Neural cell (in vitro differentiated cells): ENCODE data around the gene XG.
"Not testable (repeated sequence)": the region's sequence is repeated elsewhere in the genome, so short reads cannot be mapped to it uniquely, and the experiment has no call there.

Source experiments
- EP300 ChIP-seq: fragments of 450-650 bp; conservative IDR thresholded peaks from 2 replicates; pipeline ENCODE4 v1.6.1; 2014; ENCODE audit warnings: antibody characterized with exemption, mild to moderate bottlenecking, moderate library complexity; ENCODE audit not compliant: poor library complexity, severe bottlenecking
- EZH2 ChIP-seq: fragments of 200-600, 300-800 bp; shearing (Covaris generic), sonication (generic); IDR thresholded peaks from 2 replicates; pipeline ENCODE4 v1.6.1; 2014; ENCODE audit warnings: antibody characterized with exemption, low read length, borderline replicate concordance, mild to moderate bottlenecking; ENCODE audit not compliant: insufficient read depth, poor library complexity, severe bottlenecking
- MXI1 ChIP-seq: fragments of 450-650 bp; conservative IDR thresholded peaks from 2 replicates; pipeline ENCODE4 v1.6.1; 2014; ENCODE audit warnings: antibody characterized with exemption, mild to moderate bottlenecking; ENCODE audit not compliant: poor library complexity, severe bottlenecking
- POLR2AphosphoS5 ChIP-seq: IDR thresholded peaks from 2 replicates; pipeline ENCODE4 v1.6.1; 2012
- RAD21 ChIP-seq: fragments of 450-650 bp; conservative IDR thresholded peaks from 2 replicates; pipeline ENCODE4 v1.6.1; 2014; ENCODE audit warnings: antibody characterized with exemption, mild to moderate bottlenecking, moderate library complexity
- TAF1 ChIP-seq: IDR thresholded peaks from 2 replicates; pipeline ENCODE4 v1.6.1; 2012; ENCODE audit warnings: low read depth
- TF ChIP-seq, protein P1 (sequence below): IDR thresholded peaks from 2 replicates; pipeline ENCODE4 v1.6.1; 2012; ENCODE audit warnings: borderline replicate concordance
- TF ChIP-seq, protein P2 (sequence below): fragments of 450-650 bp; IDR thresholded peaks from 2 replicates; pipeline ENCODE4 v1.5.1; 2014; ENCODE audit warnings: antibody characterized with exemption, mild to moderate bottlenecking, moderate library complexity; ENCODE audit not compliant: poor library complexity, severe bottlenecking

DNA sequence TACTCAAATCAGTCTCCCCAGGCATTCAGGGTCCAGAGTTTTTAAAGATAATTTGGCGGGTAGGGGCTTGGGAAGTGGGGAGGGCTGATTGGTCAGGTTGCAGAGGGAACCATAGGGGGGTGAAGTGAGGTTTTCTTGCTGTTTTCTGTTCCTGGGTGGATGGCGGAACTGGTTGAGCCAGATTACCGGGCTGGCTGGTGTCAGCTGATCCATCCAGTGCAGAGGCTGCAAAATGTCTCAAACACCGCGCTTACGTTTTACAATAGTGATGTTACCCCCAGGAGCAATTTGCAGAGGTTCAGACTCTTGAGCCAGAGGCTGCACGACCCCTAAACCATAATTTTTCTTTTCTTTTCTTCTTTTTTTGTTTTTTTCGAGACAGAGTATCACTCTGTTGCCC lies 51.6 kb downstream of the XG start:
- TF ChIP-seq, protein P1, sequence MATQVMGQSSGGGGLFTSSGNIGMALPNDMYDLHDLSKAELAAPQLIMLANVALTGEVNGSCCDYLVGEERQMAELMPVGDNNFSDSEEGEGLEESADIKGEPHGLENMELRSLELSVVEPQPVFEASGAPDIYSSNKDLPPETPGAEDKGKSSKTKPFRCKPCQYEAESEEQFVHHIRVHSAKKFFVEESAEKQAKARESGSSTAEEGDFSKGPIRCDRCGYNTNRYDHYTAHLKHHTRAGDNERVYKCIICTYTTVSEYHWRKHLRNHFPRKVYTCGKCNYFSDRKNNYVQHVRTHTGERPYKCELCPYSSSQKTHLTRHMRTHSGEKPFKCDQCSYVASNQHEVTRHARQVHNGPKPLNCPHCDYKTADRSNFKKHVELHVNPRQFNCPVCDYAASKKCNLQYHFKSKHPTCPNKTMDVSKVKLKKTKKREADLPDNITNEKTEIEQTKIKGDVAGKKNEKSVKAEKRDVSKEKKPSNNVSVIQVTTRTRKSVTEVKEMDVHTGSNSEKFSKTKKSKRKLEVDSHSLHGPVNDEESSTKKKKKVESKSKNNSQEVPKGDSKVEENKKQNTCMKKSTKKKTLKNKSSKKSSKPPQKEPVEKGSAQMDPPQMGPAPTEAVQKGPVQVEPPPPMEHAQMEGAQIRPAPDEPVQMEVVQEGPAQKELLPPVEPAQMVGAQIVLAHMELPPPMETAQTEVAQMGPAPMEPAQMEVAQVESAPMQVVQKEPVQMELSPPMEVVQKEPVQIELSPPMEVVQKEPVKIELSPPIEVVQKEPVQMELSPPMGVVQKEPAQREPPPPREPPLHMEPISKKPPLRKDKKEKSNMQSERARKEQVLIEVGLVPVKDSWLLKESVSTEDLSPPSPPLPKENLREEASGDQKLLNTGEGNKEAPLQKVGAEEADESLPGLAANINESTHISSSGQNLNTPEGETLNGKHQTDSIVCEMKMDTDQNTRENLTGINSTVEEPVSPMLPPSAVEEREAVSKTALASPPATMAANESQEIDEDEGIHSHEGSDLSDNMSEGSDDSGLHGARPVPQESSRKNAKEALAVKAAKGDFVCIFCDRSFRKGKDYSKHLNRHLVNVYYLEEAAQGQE = not testable (repeated sequence)
- TF ChIP-seq, protein P2, sequence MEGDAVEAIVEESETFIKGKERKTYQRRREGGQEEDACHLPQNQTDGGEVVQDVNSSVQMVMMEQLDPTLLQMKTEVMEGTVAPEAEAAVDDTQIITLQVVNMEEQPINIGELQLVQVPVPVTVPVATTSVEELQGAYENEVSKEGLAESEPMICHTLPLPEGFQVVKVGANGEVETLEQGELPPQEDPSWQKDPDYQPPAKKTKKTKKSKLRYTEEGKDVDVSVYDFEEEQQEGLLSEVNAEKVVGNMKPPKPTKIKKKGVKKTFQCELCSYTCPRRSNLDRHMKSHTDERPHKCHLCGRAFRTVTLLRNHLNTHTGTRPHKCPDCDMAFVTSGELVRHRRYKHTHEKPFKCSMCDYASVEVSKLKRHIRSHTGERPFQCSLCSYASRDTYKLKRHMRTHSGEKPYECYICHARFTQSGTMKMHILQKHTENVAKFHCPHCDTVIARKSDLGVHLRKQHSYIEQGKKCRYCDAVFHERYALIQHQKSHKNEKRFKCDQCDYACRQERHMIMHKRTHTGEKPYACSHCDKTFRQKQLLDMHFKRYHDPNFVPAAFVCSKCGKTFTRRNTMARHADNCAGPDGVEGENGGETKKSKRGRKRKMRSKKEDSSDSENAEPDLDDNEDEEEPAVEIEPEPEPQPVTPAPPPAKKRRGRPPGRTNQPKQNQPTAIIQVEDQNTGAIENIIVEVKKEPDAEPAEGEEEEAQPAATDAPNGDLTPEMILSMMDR = not testable (repeated sequence)
- TF ChIP-seq EP300, RAD21, EZH2, POLR2AphosphoS5, TAF1, MXI1: not testable (repeated sequence)
